H9 (cell line): ENCODE data around the gene VANGL2. TPM values are rescaled to one million over a fixed set of nuclear protein-coding genes. Genes with fewer than 3 reads are reported as not detected.

Experiments used
- DNase-seq: peaks from one replicate; pipeline ENCODE4 v3.0.0-alpha.2; 2017
- H2AFZ ChIP-seq: one replicate; pipeline ENCODE4 v1.6.1; 2013; ENCODE audit warnings: mild to moderate bottlenecking, low read length, control low read depth, moderate library complexity
- H2AK5ac ChIP-seq: 2 replicates; pipeline ENCODE4 v1.6.1; 2013; ENCODE audit warnings: low read length, control low read depth, mixed read lengths; ENCODE audit not compliant: insufficient read length
- H2BK120ac ChIP-seq: one replicate; pipeline ENCODE4 v1.6.1; 2013; ENCODE audit warnings: low read depth, mild to moderate bottlenecking, low read length, control low read depth, inconsistent platforms; ENCODE audit not compliant: poor library complexity, severe bottlenecking
- H2BK12ac ChIP-seq: 2 replicates; pipeline ENCODE4 v1.6.1; 2013; ENCODE audit warnings: low read length, control low read depth, mixed read lengths, low read depth; ENCODE audit not compliant: insufficient read length
- H2BK15ac ChIP-seq: 2 replicates; pipeline ENCODE4 v1.6.1; 2013; ENCODE audit warnings: low read depth, low read length, control low read depth
- H2BK20ac ChIP-seq: one replicate; pipeline ENCODE4 v1.6.1; 2013; ENCODE audit warnings: low read depth, mild to moderate bottlenecking, low read length, control low read depth, inconsistent platforms; ENCODE audit not compliant: poor library complexity, severe bottlenecking
- H2BK5ac ChIP-seq: 2 replicates; pipeline ENCODE4 v1.6.1; 2013; ENCODE audit warnings: low read length, control low read depth, mixed read lengths; ENCODE audit not compliant: insufficient read length
- H3K14ac ChIP-seq: 2 replicates; pipeline ENCODE4 v1.6.1; 2013; ENCODE audit warnings: low read length, control low read depth; ENCODE audit not compliant: insufficient read depth
- H3K18ac ChIP-seq: 2 replicates; pipeline ENCODE4 v1.6.1; 2013; ENCODE audit warnings: low read depth, mild to moderate bottlenecking, mixed read lengths, low read length, control low read depth; ENCODE audit not compliant: insufficient read length
- H3K23ac ChIP-seq: 2 replicates; pipeline ENCODE4 v1.6.1; 2013; ENCODE audit warnings: low read length, control low read depth, mixed read lengths, low read depth; ENCODE audit not compliant: insufficient read length
- H3K23me2 ChIP-seq: 2 replicates; pipeline ENCODE4 v1.6.1; 2013; ENCODE audit warnings: low read depth, mild to moderate bottlenecking, mixed read lengths, low read length, control low read depth; ENCODE audit not compliant: insufficient read length, poor library complexity, severe bottlenecking
- H3K27ac ChIP-seq: 2 replicates; pipeline ENCODE4 v1.5.1; 2013; ENCODE audit warnings: low read length, control low read depth, mixed read lengths, low read depth; ENCODE audit not compliant: insufficient read length
- H3K27me3 ChIP-seq: 2 replicates; pipeline ENCODE4 v1.6.1; 2013; ENCODE audit warnings: low read length, control low read depth, inconsistent platforms; ENCODE audit not compliant: insufficient read depth
- H3K4ac ChIP-seq: 2 replicates; pipeline ENCODE4 v1.6.1; 2013; ENCODE audit warnings: low read depth, mild to moderate bottlenecking, control low read depth, inconsistent platforms, low read length, moderate library complexity
- H3K4me1 ChIP-seq: 2 replicates; pipeline ENCODE4 v1.6.1; 2013; ENCODE audit warnings: low read length, control low read depth, inconsistent platforms; ENCODE audit not compliant: insufficient read depth
- H3K4me2 ChIP-seq: 2 replicates; pipeline ENCODE4 v1.6.1; 2013; ENCODE audit warnings: low read length, control low read depth, mixed read lengths; ENCODE audit not compliant: insufficient read length, insufficient read depth
- H3K56ac ChIP-seq: 2 replicates; pipeline ENCODE4 v1.6.1; 2013; ENCODE audit warnings: low read depth, mild to moderate bottlenecking, mixed read lengths, low read length, control low read depth; ENCODE audit not compliant: insufficient read length
- H3K79me1 ChIP-seq: 2 replicates; pipeline ENCODE4 v1.6.1; 2013; ENCODE audit warnings: low read depth, mild to moderate bottlenecking, moderate library complexity, low read length, control low read depth, inconsistent platforms; ENCODE audit not compliant: insufficient read depth, poor library complexity, severe bottlenecking
- H3K79me2 ChIP-seq: 2 replicates; pipeline ENCODE4 v1.6.1; 2013; ENCODE audit warnings: low read length, control low read depth, inconsistent platforms; ENCODE audit not compliant: insufficient read depth
- H3K9ac ChIP-seq: 2 replicates; pipeline ENCODE4 v1.6.1; 2013; ENCODE audit warnings: low read length, control low read depth, mixed read lengths; ENCODE audit not compliant: insufficient read length; ENCODE audit errors: extremely low read depth
- H3K9me3 ChIP-seq: one replicate; pipeline ENCODE4 v1.6.1; 2013; ENCODE audit warnings: low read depth, low read length, inconsistent platforms; ENCODE audit not compliant: control insufficient read depth
- H3T11ph ChIP-seq: one replicate; pipeline ENCODE4 v1.6.1; 2013; ENCODE audit warnings: mild to moderate bottlenecking, low read length, control low read depth, inconsistent platforms
- H4K20me1 ChIP-seq: one replicate; pipeline ENCODE4 v1.6.1; 2013; ENCODE audit not compliant: control insufficient read depth, insufficient read length, insufficient read depth
- H4K5ac ChIP-seq: 2 replicates; pipeline ENCODE4 v1.6.1; 2013; ENCODE audit warnings: low read depth, mild to moderate bottlenecking, mixed read lengths, low read length, control low read depth; ENCODE audit not compliant: insufficient read length
- H4K8ac ChIP-seq: replicated peaks from 2 replicates; pipeline ENCODE4 v1.6.1; 2013; ENCODE audit warnings: low read length, control low read depth, mixed read lengths, low read depth; ENCODE audit not compliant: insufficient read length
- H4K91ac ChIP-seq: 2 replicates; pipeline ENCODE4 v1.6.1; 2013; ENCODE audit warnings: low read depth, mild to moderate bottlenecking, moderate library complexity, mixed read lengths, low read length, control low read depth; ENCODE audit not compliant: insufficient read length
- H3K27ac Mint-ChIP-seq, 3 experiments: 2 replicates in 2 of 3; 3 replicates in 1 of 3; pipeline ENCODE4 v1.8.0; 2020 to 2021; ENCODE audit warnings: mixed read lengths in 3 of 3, mild to moderate bottlenecking in 1 of 3, moderate library complexity in 1 of 3
- H3K27me3 Mint-ChIP-seq: 2 replicates; pipeline ENCODE4 v1.8.0; 2021; ENCODE audit warnings: low read depth, mild to moderate bottlenecking, moderate library complexity, mixed read lengths
- H3K36me3 Mint-ChIP-seq, 3 experiments: 2 replicates in 2 of 3; 3 replicates in 1 of 3; pipeline ENCODE4 v1.8.0; 2020 to 2021; ENCODE audit warnings: low read depth in 3 of 3, mixed read lengths in 3 of 3; ENCODE audit not compliant: insufficient read depth in 1 of 3
- H3K4me1 Mint-ChIP-seq, 2 experiments: 2 replicates each; pipeline ENCODE4 v1.8.0; 2020; ENCODE audit warnings: mixed read lengths in 2 of 2
- H3K4me3 Mint-ChIP-seq, 2 experiments: 2 replicates in 1 of 2; 3 replicates in 1 of 2; pipeline ENCODE4 v1.8.0; 2020 to 2021; ENCODE audit warnings: mild to moderate bottlenecking in 2 of 2, mixed read lengths in 2 of 2, moderate library complexity in 1 of 2
- H3K9me3 Mint-ChIP-seq, 2 experiments: 2 replicates in 1 of 2; 3 replicates in 1 of 2; pipeline ENCODE4 v1.8.0; 2020; ENCODE audit warnings: mild to moderate bottlenecking in 2 of 2, mixed read lengths in 2 of 2, moderate library complexity in 1 of 2
- CTCF ChIP-seq: fragments of 200-600 bp; sonication (generic); conservative IDR thresholded peaks from 3 replicates; pipeline ENCODE4 v1.8.0; 2021; ENCODE audit warnings: antibody characterized with exemption, mild to moderate bottlenecking
- WGBS: extraction: QIAGEN DNeasy Blood & Tissue Kit; methylation state at CpG from one replicate; pipeline ENCODE4 v1.1.7; 2013; ENCODE audit warnings: missing lambda C conversion rate, low lambda C conversion rate, mixed read lengths; ENCODE audit not compliant: insufficient read length; ENCODE audit errors: extremely low coverage; 5-methylcytosine and 5-hydroxymethylcytosine counted together
- total RNA-seq: library from RNA; stranded (reverse); gene quantifications from 2 replicates; pipeline ENCODE4 v1.2.1, GENCODE V29; 2021

VANGL2 gene
- total RNA-seq, 1 experiment from 2014 or later = 58.5 TPM

- H4K5ac ChIP-seq = no peak overlapping the region
- no peak overlapping the region for H2BK15ac ChIP-seq
- no peak overlapping the region for H3K9ac ChIP-seq
- Mint-ChIP-seq H3K4me3 (no peak overlapping the region), H3K4me1 (peaks cover 0 to 11% of the 10 kb centered on the region in 2 experiments; a peak in 3 of 4 replicates), H3K9me3 (no peaks in the 10 kb centered on the region), H3K27ac (no peak overlapping the region), H3K27me3 (no peaks in the 10 kb centered on the region; the same call in 1 of the 2 replicates), H3K36me3 (peaks cover 5 to 20% (median 18%) of the 10 kb centered on the region in 3 experiments; a peak in 6 of 7 replicates)
- no peak for DNase-seq
- H3K79me2 ChIP-seq = no peaks in the 10 kb centered on the region
- no peaks in the 10 kb centered on the region for H4K20me1 ChIP-seq
- H3K23me2 ChIP-seq = no peaks in the 10 kb centered on the region
- no peak overlapping the region for H3K4me2 ChIP-seq
- H3K14ac ChIP-seq = no peak overlapping the region
- no peak overlapping the region for H3K18ac ChIP-seq
- H3K27ac ChIP-seq = no peak overlapping the region
- H2BK12ac ChIP-seq = no peak overlapping the region
- no peak overlapping the region for H3K56ac ChIP-seq
- no peak overlapping the region for H3K23ac ChIP-seq
- no peak overlapping the region for H2AK5ac ChIP-seq
- no peak overlapping the region for H2AFZ ChIP-seq
- no peaks in the 10 kb centered on the region for H3K79me1 ChIP-seq
- H2BK20ac ChIP-seq = no peak overlapping the region
- TF ChIP-seq CTCF = no peak
- H2BK5ac ChIP-seq = no peak overlapping the region
- no peak overlapping the region for H3K4ac ChIP-seq
- H3T11ph ChIP-seq = no peak overlapping the region
- no peaks in the 10 kb centered on the region for H3K27me3 ChIP-seq
- no peak overlapping the region for H2BK120ac ChIP-seq
- H3K9me3 ChIP-seq = no peaks in the 10 kb centered on the region
- no CpG with 5 or more reads among the region's 5 CpGs for WGBS
- no peak overlapping the region for H4K8ac ChIP-seq
- no peak overlapping the region for H4K91ac ChIP-seq
- no peaks in the 10 kb centered on the region for H3K4me1 ChIP-seq
These were observed 30.6 kb downstream of the VANGL2 start for GRCh38 chr1:160431006-160431405.
